Coronary artery (tissue), 2 donors: ENCODE measurements around the gene PLEKHG5.

Source experiments
- DNase-seq: peaks from one replicate; pipeline ENCODE4 v3.0.0-alpha.2; 2017; ENCODE audit warnings: low spot score
- H3K27ac ChIP-seq, 2 donors: fragments of 200-600 bp; sonication (generic); one replicate each; pipeline ENCODE4 v1.5.1; 2016 to 2019
- H3K4me3 ChIP-seq: fragments of 200-600 bp; sonication (generic); 2 replicates; pipeline ENCODE4 v1.5.1; 2016; ENCODE audit warnings: mild to moderate bottlenecking, moderate library complexity
- CTCF ChIP-seq: fragments of 200-600 bp; sonication (generic); IDR thresholded peaks from one replicate; pipeline ENCODE4 v1.5.1; 2019; ENCODE audit warnings: antibody characterized with exemption

PLEKHG5 gene

GRCh38 chr1:6485168-6486101, 6.0 kb downstream of the PLEKHG5 start:
- Histone ChIP-seq H3K27ac (peak overlapping the region in 1 of 2 donors; percentile 43), H3K4me3 (peak overlapping the region; percentile 69)
- no peak for TF ChIP-seq CTCF
- DNase-seq, result no peak

GRCh38 chr1:6484826-6485167, 6.7 kb downstream of the PLEKHG5 start:
- Histone ChIP-seq H3K4me3 (peak overlapping the region; percentile 69), H3K27ac (peak overlapping the region in 1 of 2 donors; percentile 43)
- DNase-seq, result no peak
- no peak for TF ChIP-seq CTCF

GRCh38 chr1:6483761-6484117, 7.7 kb downstream of the PLEKHG5 start:
- no peak overlapping the region for H3K27ac ChIP-seq

GRCh38 chr1:6483017-6483760, 8.3 kb downstream of the PLEKHG5 start:
- TF ChIP-seq CTCF, result no peak
- no peak overlapping the region for H3K27ac ChIP-seq
- no peak overlapping the region for H3K4me3 ChIP-seq
- DNase-seq, result no peak

More at GRCh38 chr1:6483761-6484117, 7.7 kb downstream of the PLEKHG5 start:
- no peak overlapping the region for H3K4me3 ChIP-seq
- TF ChIP-seq CTCF, result no peak
- DNase-seq, result no peak

GRCh38 chr1:6481820-6482219, 9.6 kb downstream of the PLEKHG5 start:
- no peak overlapping the region for H3K27ac ChIP-seq
- no peak for TF ChIP-seq CTCF
- DNase-seq, result no peak
- H3K4me3 ChIP-seq, result no peak overlapping the region

GRCh38 chr1:6477039-6477820, 14.2 kb downstream of the PLEKHG5 start:
- H3K4me3 ChIP-seq, result no peak overlapping the region
- no peak for TF ChIP-seq CTCF
- no peak overlapping the region for H3K27ac ChIP-seq
- DNase-seq, result no peak
